Body of pancreas (tissue), 4 donors: ENCODE data around the gene ITGB4.

Source experiments
- POLR2A ChIP-seq, 3 donors: fragments of 450-650 bp; IDR thresholded peaks; one replicate each; pipeline ENCODE4 v1.6.1; 2016; ENCODE audit warnings: antibody characterized with exemption in 3 of 3, mild to moderate bottlenecking in 2 of 3
- TF ChIP-seq, protein P1 (sequence below), 7 experiments: fragments of 450-650 bp in 4 of 7; fragments of 200-600 bp in 3 of 7; sonication (generic) in 3 of 7; IDR thresholded peaks; one replicate each; pipeline ENCODE4 v1.5.1; 2016 to 2019; ENCODE audit warnings: antibody characterized with exemption in 7 of 7

DNA sequence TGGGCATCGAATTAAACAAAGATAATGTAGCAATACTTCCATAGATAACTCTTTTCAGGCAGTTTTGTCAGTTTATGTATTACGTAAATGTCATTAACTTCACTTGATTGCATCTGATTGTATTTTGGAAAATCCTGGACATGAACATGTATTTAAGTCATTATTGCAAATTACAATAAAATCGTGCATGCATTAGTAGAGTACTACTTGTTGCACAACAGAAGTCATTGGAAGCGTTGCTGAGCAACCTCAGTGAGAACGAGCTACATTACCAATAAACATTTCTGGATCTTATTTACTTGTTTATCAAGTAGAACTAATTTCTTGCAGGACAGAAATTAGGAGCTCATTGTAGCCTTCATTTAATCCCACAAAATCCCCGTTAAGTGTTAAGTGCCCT is 70.0 kb downstream of the ITGB4 start:
- TF ChIP-seq, protein P1, sequence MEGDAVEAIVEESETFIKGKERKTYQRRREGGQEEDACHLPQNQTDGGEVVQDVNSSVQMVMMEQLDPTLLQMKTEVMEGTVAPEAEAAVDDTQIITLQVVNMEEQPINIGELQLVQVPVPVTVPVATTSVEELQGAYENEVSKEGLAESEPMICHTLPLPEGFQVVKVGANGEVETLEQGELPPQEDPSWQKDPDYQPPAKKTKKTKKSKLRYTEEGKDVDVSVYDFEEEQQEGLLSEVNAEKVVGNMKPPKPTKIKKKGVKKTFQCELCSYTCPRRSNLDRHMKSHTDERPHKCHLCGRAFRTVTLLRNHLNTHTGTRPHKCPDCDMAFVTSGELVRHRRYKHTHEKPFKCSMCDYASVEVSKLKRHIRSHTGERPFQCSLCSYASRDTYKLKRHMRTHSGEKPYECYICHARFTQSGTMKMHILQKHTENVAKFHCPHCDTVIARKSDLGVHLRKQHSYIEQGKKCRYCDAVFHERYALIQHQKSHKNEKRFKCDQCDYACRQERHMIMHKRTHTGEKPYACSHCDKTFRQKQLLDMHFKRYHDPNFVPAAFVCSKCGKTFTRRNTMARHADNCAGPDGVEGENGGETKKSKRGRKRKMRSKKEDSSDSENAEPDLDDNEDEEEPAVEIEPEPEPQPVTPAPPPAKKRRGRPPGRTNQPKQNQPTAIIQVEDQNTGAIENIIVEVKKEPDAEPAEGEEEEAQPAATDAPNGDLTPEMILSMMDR (IDR thresholded peaks at IDR 0.05) = no peak
- TF ChIP-seq POLR2A (IDR thresholded peaks at IDR 0.05) = no peak
